ENCODE measurements around the gene MEF2C. TPM values are rescaled to one million over a fixed set of nuclear protein-coding genes. Genes with fewer than 3 reads are reported as not detected.
"Not testable (repeated sequence)": the region's sequence is repeated elsewhere in the genome, so short reads cannot be mapped to it uniquely, and the experiment has no call there.

MEF2C gene
- total RNA-seq, 1 experiment from 2014 or later: 13.0 TPM

GRCh38 chr5:88799938-88800535, 82.9 kb downstream of the MEF2C start:
- no peak overlapping the region for H2AFZ ChIP-seq (ENCODE audit: low read depth, low read length, poor library complexity, severe bottlenecking)
- no peaks in the 10 kb centered on the region for H3K27me3 ChIP-seq (ENCODE audit: insufficient read depth, low read length)
- no peaks in the 10 kb centered on the region for H3K9me3 ChIP-seq (ENCODE audit: control insufficient read depth in 1 of 2, insufficient read depth in 1 of 2, low read depth in 1 of 2, low read length in 2 of 2)
- no peaks in the 10 kb centered on the region for H3K4me1 ChIP-seq (ENCODE audit: control insufficient read depth in 1 of 2, insufficient read depth in 2 of 2, low read length in 2 of 2)
- DNase-seq (ENCODE audit: low read depth, low spot score) (no peak), ATAC-seq (no peak)
- no peak overlapping the region for H3K27ac ChIP-seq (ENCODE audit: low read depth, low read length)
- H3K4me3 ChIP-seq (replicated peaks in 1 of 2; ENCODE audit: low read depth in 1 of 2, low read length in 2 of 2): no peak overlapping the region
- RAD21 ChIA-PET (ENCODE audit: low non-redundant PET in 1 of 2, low total read pairs in 2 of 2, uncharacterized antibody in 2 of 2, unreplicated experiment in 2 of 2): no interaction called here
- CTCF ChIA-PET: no interaction called here
- TF ChIP-seq RAD21 (IDR thresholded peaks at IDR 0.05; ENCODE audit: low read depth) (no peak), ZFX (IDR thresholded peaks at IDR 0.05) (no peak), CEBPB (IDR thresholded peaks at IDR 0.05; ENCODE audit: low read depth) (no peak), ATF3 (IDR thresholded peaks at IDR 0.05) (no peak), CTCF (IDR thresholded peaks at IDR 0.05 in 2 of 3, conservative IDR thresholded peaks at IDR 0.05 in 1 of 3; ENCODE audit: borderline replicate concordance in 1 of 3, insufficient read depth in 1 of 3, low read depth in 2 of 3, low read length in 2 of 3) (no peak), FOSL1 (IDR thresholded peaks at IDR 0.05; ENCODE audit: low read depth) (no peak), SIN3A (IDR thresholded peaks at IDR 0.05; ENCODE audit: low read depth) (no peak), POLR2AphosphoS5 (IDR thresholded peaks at IDR 0.05; ENCODE audit: low read depth, low read length) (no peak), SP1 (IDR thresholded peaks at IDR 0.05; ENCODE audit: low read depth) (no peak), JUND (IDR thresholded peaks at IDR 0.05) (no peak), CBX3 (IDR thresholded peaks at IDR 0.05; ENCODE audit: low read depth) (no peak)
- no TSS peak for BruUV-seq (replicated peaks)
- no peaks in the 10 kb centered on the region for H4K20me1 ChIP-seq (ENCODE audit: insufficient read depth)
- H3K79me2 ChIP-seq (ENCODE audit: insufficient read depth, low read length): no peaks in the 10 kb centered on the region
- POLR2A ChIA-PET: no interaction called here
- H3K9ac ChIP-seq (ENCODE audit: low read length): no peak overlapping the region
- H3K9me2 ChIP-seq (ENCODE audit: insufficient read depth): no peaks in the 10 kb centered on the region
- H3K36me3 ChIP-seq (ENCODE audit: control insufficient read depth in 1 of 2, insufficient read depth in 2 of 2, low read length in 2 of 2): no peaks in the 10 kb centered on the region
- intact Hi-C loops (cut with micrococcal nuclease): no loop called here
- H3K4me2 ChIP-seq (ENCODE audit: low read length): no peak overlapping the region

- DNase-seq (ENCODE audit: low read depth, low spot score); H3K9me3 ChIP-seq (ENCODE audit: control insufficient read depth in 1 of 2, insufficient read depth in 1 of 2, low read depth in 1 of 2, low read length in 2 of 2); H3K27ac ChIP-seq (ENCODE audit: low read depth, low read length); RAD21 ChIA-PET (ENCODE audit: low non-redundant PET in 1 of 2, low total read pairs in 2 of 2, uncharacterized antibody in 2 of 2, unreplicated experiment in 2 of 2); H3K4me2 ChIP-seq (ENCODE audit: low read length); H3K79me2 ChIP-seq (ENCODE audit: insufficient read depth, low read length); H3K27me3 ChIP-seq (ENCODE audit: insufficient read depth, low read length); POLR2A ChIA-PET; H3K4me3 ChIP-seq (replicated peaks in 1 of 2; ENCODE audit: low read depth in 1 of 2, low read length in 2 of 2); H3K36me3 ChIP-seq (ENCODE audit: control insufficient read depth in 1 of 2, insufficient read depth in 2 of 2, low read length in 2 of 2); H3K9me2 ChIP-seq (ENCODE audit: insufficient read depth); H3K4me1 ChIP-seq (ENCODE audit: control insufficient read depth in 1 of 2, insufficient read depth in 2 of 2, low read length in 2 of 2); H2AFZ ChIP-seq (ENCODE audit: low read depth, low read length, poor library complexity, severe bottlenecking); intact Hi-C loops (cut with micrococcal nuclease); CTCF ChIA-PET; ATAC-seq; H3K9ac ChIP-seq (ENCODE audit: low read length); H4K20me1 ChIP-seq (ENCODE audit: insufficient read depth); BruUV-seq (replicated peaks): not testable (repeated sequence)
Measured at GRCh38 chr5:88798933-88799332, 84.1 kb downstream of the MEF2C start.

GRCh38 chr5:88793797-88794196, 89.2 kb downstream of the MEF2C start:
- H3K9me3 ChIP-seq (ENCODE audit: control insufficient read depth in 1 of 2, insufficient read depth in 1 of 2, low read depth in 1 of 2, low read length in 2 of 2); BruUV-seq (replicated peaks); H3K36me3 ChIP-seq (ENCODE audit: control insufficient read depth in 1 of 2, insufficient read depth in 2 of 2, low read length in 2 of 2); DNase-seq (ENCODE audit: low read depth, low spot score); H4K20me1 ChIP-seq (ENCODE audit: insufficient read depth); H3K79me2 ChIP-seq (ENCODE audit: insufficient read depth, low read length); H3K27ac ChIP-seq (ENCODE audit: low read depth, low read length); POLR2A ChIA-PET; H2AFZ ChIP-seq (ENCODE audit: low read depth, low read length, poor library complexity, severe bottlenecking); H3K9me2 ChIP-seq (ENCODE audit: insufficient read depth); ATAC-seq; CTCF ChIA-PET; H3K4me2 ChIP-seq (ENCODE audit: low read length); H3K9ac ChIP-seq (ENCODE audit: low read length); H3K4me1 ChIP-seq (ENCODE audit: control insufficient read depth in 1 of 2, insufficient read depth in 2 of 2, low read length in 2 of 2); H3K27me3 ChIP-seq (ENCODE audit: insufficient read depth, low read length); RAD21 ChIA-PET (ENCODE audit: low non-redundant PET in 1 of 2, low total read pairs in 2 of 2, uncharacterized antibody in 2 of 2, unreplicated experiment in 2 of 2); H3K4me3 ChIP-seq (replicated peaks in 1 of 2; ENCODE audit: low read depth in 1 of 2, low read length in 2 of 2); intact Hi-C loops (cut with micrococcal nuclease): not testable (repeated sequence)
